Neural progenitor cell (in vitro differentiated cells): ENCODE measurements around the gene DUS4L.

Source experiments
- CTCF ChIP-seq: fragments of 200-600 bp; sonication (generic); IDR thresholded peaks from 2 replicates; pipeline ENCODE4 v1.5.1; 2017; ENCODE audit warnings: antibody characterized with exemption, mild to moderate bottlenecking
- EZH2 ChIP-seq: fragments of 200-600 bp; sonication (generic); IDR thresholded peaks from 2 replicates; pipeline ENCODE4 v1.6.1; 2017; ENCODE audit warnings: antibody characterized with exemption, mild to moderate bottlenecking, moderate library complexity
- EZH2phosphoT487 ChIP-seq: fragments of 200-600 bp; sonication (generic); IDR thresholded peaks from 2 replicates; pipeline ENCODE4 v1.6.1; 2017; ENCODE audit warnings: antibody characterized with exemption

DNA sequence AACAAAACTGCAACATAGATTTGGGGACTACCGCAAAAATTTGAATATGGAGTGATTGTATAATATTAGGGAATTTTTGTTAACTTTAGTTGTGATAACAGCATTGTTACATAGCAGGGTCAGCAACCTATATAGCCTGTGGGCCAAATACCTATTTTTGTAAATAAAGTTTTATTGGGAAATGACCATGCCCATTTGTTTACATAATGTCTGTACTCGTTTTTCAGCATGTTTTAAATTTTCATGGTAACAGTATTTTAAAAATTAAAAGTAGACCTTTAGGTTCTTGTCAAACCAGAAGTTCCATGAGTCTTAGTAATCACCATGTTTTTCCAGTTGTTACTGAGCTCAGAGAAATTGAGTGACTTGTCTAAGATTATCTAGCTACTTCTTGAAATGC is 20.9 kb downstream of the DUS4L start:
- TF ChIP-seq CTCF, result no peak
- TF ChIP-seq EZH2, result no peak
- no peak for TF ChIP-seq EZH2phosphoT487
